Gastroesophageal sphincter (tissue), 4 donors: ENCODE results near the gene C1orf159. TPM values are rescaled to one million over a fixed set of nuclear protein-coding genes. Genes with fewer than 3 reads are reported as not detected.

Experiments used
- ATAC-seq: fragments of 150-250 bp; one replicate; pipeline ENCODE4 v1.9.1; 2016; ENCODE audit warnings: mild to moderate bottlenecking, moderate library complexity
- H3K27ac ChIP-seq, 4 donors: fragments of 200-600 bp; sonication (generic) in 3 of 4; 1 replicate in 3 of 4; 2 replicates in 1 of 4; pipeline ENCODE4 v1.5.1; 2016 to 2019
- H3K27me3 ChIP-seq: fragments of 200-600 bp; sonication (generic); one replicate; pipeline ENCODE4 v1.5.1; 2019
- H3K36me3 ChIP-seq, 2 donors: fragments of 200-600 bp; sonication (generic); one replicate each; pipeline ENCODE4 v1.5.1; 2019; ENCODE audit warnings: control low read depth in 1 of 2
- H3K4me1 ChIP-seq, 3 donors: fragments of 200-600 bp; sonication (generic); 1 replicate in 2 of 3; 2 replicates in 1 of 3; pipeline ENCODE4 v1.5.1; 2016 to 2019; ENCODE audit warnings: control low read depth in 2 of 3
- H3K4me3 ChIP-seq, 2 donors: fragments of 200-600 bp; sonication (generic); one replicate each; pipeline ENCODE4 v1.5.1; 2019; ENCODE audit warnings: mild to moderate bottlenecking in 1 of 2, moderate library complexity in 1 of 2
- H3K9me3 ChIP-seq, 3 donors: fragments of 200-600 bp; sonication (generic); one replicate each; pipeline ENCODE4 v1.5.1; 2017 to 2019; ENCODE audit warnings: control low read depth in 2 of 3
- CTCF ChIP-seq, 4 experiments: fragments of 200-600 bp in 2 of 4; fragments of 450-650 bp in 2 of 4; sonication (generic) in 1 of 4; IDR thresholded peaks; one replicate each; pipeline ENCODE4 v1.5.1; 2017 to 2019; ENCODE audit warnings: antibody characterized with exemption in 4 of 4, mild to moderate bottlenecking in 2 of 4, moderate library complexity in 2 of 4
- EP300 ChIP-seq: sonication (generic); formaldehyde crosslinking; IDR thresholded peaks from one replicate; pipeline ENCODE4 v1.6.1; 2017; ENCODE audit warnings: antibody characterized with exemption, mild to moderate bottlenecking
- POLR2A ChIP-seq, 2 donors: fragments of 450-650 bp; IDR thresholded peaks; one replicate each; pipeline ENCODE4 v1.6.1; 2017; ENCODE audit warnings: antibody characterized with exemption in 2 of 2, mild to moderate bottlenecking in 2 of 2, moderate library complexity in 1 of 2
- POLR2AphosphoS5 ChIP-seq: sonication (generic); formaldehyde crosslinking; IDR thresholded peaks from one replicate; pipeline ENCODE4 v1.6.1; 2017; ENCODE audit warnings: antibody characterized with exemption
- WGBS, 2 donors: methylation state at CpG; one replicate each; pipeline ENCODE4 v1.1.5; 2018; ENCODE audit warnings: low coverage in 1 of 2; 5-methylcytosine and 5-hydroxymethylcytosine counted together
- total RNA-seq, 4 donors: library from RNA; depleted of rRNA; stranded (reverse); fragments of >200 nt; gene quantifications; one replicate each; pipeline ENCODE4 v1.1.0, GENCODE V29; 2016

Gene C1orf159
- total RNA-seq, 4 donors from 2014 or later: 6.3 to 15.3 (median 9.9) TPM

DNA sequence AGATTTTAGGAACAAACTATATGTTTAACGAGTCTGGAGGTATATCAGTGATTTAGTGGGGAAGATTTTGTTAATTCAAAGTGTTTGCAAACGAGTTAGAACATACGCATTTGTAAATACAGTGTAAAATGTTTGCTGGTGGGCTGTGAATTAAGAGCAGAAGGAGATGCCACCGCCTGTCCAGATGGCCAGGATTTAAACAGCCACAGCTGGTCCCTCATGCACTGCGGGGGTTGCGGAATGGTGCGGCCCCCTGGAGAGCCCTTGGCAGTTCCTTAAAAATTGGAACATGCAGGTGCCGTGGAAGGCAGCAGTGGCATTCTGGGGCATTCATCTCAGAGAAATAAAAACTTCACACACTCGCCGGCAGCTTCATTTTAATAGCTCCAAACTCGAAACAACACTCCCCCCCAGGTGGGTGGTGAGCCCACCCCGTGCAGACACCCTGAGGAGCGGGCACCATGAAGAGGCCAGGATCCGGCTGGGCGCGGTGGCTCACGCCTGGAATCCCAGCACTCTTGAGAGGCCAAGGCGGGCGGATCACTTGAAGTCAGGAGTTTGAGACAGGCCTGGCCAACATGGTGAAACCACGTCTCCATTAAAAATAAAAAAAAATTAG, 3.5 kb upstream of the C1orf159 start:
- H3K36me3 ChIP-seq: no peaks in the 10 kb centered on the region
- peaks cover 0 to 32% (median 10%) of the 10 kb centered on the region in 3 donors for H3K4me1 ChIP-seq
- WGBS, 2 donors: 69% methylated on average over 9 to 11 of the region's 20 CpGs
- no peaks in the 10 kb centered on the region for H3K9me3 ChIP-seq
- peaks cover 65% of the 10 kb centered on the region for H3K27me3 ChIP-seq
- no peak for ATAC-seq
- H3K27ac ChIP-seq: no peak overlapping the region
- no peak for TF ChIP-seq POLR2A (IDR thresholded peaks at IDR 0.05)
- no peak for TF ChIP-seq CTCF (IDR thresholded peaks at IDR 0.05)
- TF ChIP-seq EP300: no peak
- TF ChIP-seq POLR2AphosphoS5: no peak
- no peak overlapping the region for H3K4me3 ChIP-seq

- H3K4me1 ChIP-seq: peaks cover 0 to 32% (median 10%) of the 10 kb centered on the region in 3 donors
- ATAC-seq: no peak
- H3K9me3 ChIP-seq: no peaks in the 10 kb centered on the region
- peaks cover 65% of the 10 kb centered on the region for H3K27me3 ChIP-seq
- no peaks in the 10 kb centered on the region for H3K36me3 ChIP-seq
- no peak for TF ChIP-seq EP300
- TF ChIP-seq POLR2AphosphoS5: no peak
- TF ChIP-seq CTCF (IDR thresholded peaks at IDR 0.05): no peak
- no peak for TF ChIP-seq POLR2A (IDR thresholded peaks at IDR 0.05)
- no peak overlapping the region for H3K27ac ChIP-seq
- no peak overlapping the region for H3K4me3 ChIP-seq
- WGBS, 2 donors: 84 to 96% methylated on average over 8 to 9 of the region's 11 CpGs
Measured at GRCh38 chr1:1118876-1119220, 3.0 kb upstream of the C1orf159 start.

GRCh38 chr1:1118011-1118875, 2.4 kb upstream of the C1orf159 start:
- WGBS, 2 donors: 73 to 80% methylated on average over 4 to 5 of the region's 33 CpGs
- TF ChIP-seq EP300 (no peak), POLR2A (IDR thresholded peaks at IDR 0.05) (no peak), POLR2AphosphoS5 (no peak), CTCF (IDR thresholded peaks at IDR 0.05) (no peak)
- no peak for ATAC-seq

DNA sequence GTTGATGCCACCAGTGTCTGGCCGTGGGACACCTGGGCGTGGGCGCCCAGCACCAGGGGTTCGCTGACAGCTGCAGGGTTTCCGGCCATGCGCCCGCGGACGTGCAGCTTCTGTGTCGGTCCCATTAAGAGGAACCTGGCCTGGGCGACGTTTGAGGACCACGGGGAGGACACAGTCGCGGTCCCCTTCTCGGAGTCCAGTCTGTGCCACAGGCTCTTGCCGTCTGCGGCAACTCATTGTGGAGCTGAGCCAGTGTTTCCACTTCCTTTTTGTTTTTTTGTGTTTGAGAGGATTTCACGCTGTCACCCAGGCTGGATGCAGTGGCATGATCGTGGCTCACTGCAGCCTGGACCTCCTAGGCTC, 1.6 kb upstream of the C1orf159 start:
- WGBS, 2 donors: 65 to 76% methylated on average over 5 to 8 of the region's 20 CpGs
- Histone ChIP-seq H3K36me3 (peaks cover 0 to 12% of the 10 kb centered on the region in 2 donors), H3K27me3 (peaks cover 53% of the 10 kb centered on the region), H3K9me3 (peaks cover 0 to 3% (median 0%) of the 10 kb centered on the region in 3 donors), H3K4me1 (peaks cover 0 to 30% (median 10%) of the 10 kb centered on the region in 3 donors), H3K27ac (no peak overlapping the region), H3K4me3 (no peak overlapping the region)
- TF ChIP-seq CTCF (IDR thresholded peaks at IDR 0.05) (no peak), EP300 (no peak), POLR2A (IDR thresholded peaks at IDR 0.05) (no peak)
- ATAC-seq: no peak

More at GRCh38 chr1:1118011-1118875, 2.4 kb upstream of the C1orf159 start:
- H3K4me1 ChIP-seq: peaks cover 0 to 32% (median 10%) of the 10 kb centered on the region in 3 donors
- H3K36me3 ChIP-seq: peaks cover 0 to 4% of the 10 kb centered on the region in 2 donors
- H3K27me3 ChIP-seq: peaks cover 59% of the 10 kb centered on the region
- H3K27ac ChIP-seq: no peak overlapping the region
- H3K9me3 ChIP-seq: peaks cover 0 to 3% (median 0%) of the 10 kb centered on the region in 3 donors
- H3K4me3 ChIP-seq: no peak overlapping the region
